ENCODE data around the gene APRT. TPM values are rescaled to one million over a fixed set of nuclear protein-coding genes. Genes with fewer than 3 reads are reported as not detected.
A peak's percentile ranks its signal among the peaks of the same experiment; 100 is the strongest.

APRT gene
- total and polyA plus RNA-seq, 10 of the 15 experiments (the other 5 are each of a cell fraction or from before 2014, with no cell fraction given): 30.6 to 495 (median 166) TPM

DNA sequence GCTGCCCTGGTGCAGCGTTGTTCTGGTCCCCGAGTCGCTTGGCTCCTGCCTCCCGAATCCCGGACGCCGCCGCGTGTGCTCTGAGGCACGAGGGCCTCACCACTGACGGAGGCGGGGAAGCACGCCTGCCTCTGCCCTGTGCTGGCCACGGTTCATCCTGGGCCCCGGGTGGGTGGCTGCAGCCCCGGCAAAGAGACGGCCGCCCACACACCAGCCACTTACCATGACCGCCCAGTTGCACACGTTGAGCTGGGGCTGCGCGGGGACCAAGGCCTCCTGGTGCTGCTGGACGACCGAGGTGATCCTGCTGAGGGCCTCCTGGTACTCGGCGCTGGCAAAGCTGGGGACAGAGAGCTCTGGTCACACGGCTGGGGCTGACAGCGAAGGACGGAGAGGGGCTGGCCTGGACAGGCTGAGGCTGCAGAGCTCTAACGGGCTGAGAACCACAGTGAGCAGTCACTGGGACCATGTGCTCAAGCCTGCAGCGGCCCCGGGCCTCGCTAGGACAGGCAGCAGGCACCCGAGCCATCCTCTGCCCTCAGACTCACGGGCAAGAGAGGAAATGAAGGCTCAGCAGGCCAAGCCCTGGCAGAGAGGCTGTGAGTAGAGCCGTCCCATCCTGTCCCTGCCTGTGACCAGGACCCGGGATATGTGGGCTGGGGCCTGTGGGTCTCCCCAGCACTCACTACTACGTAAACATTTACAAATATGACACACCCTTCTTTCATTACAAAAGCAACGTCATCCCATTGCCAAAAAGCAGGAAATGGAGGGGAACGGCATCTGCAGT is 6.3 kb upstream of the APRT start:
- FAIRE-seq (no peak), DNase-seq (ENCODE audit: low read depth, low spot score) (no peak), ATAC-seq (no peak)
- H3K4me1 ChIP-seq (ENCODE audit: control insufficient read depth, insufficient read depth, low read length): no peaks in the 10 kb centered on the region
- no peaks in the 10 kb centered on the region for H3K79me2 ChIP-seq (ENCODE audit: control insufficient read depth, insufficient read depth, low read length)
- in situ Hi-C loops (cut with MboI) (no loop called here), intact Hi-C loops (cut with micrococcal nuclease; ENCODE audit: unreplicated experiment) (no loop called here)
- H3K4me2 ChIP-seq (ENCODE audit: control insufficient read depth, insufficient read depth): no peak overlapping the region
- H3K27me3 ChIP-seq (replicated peaks in 1 of 2; ENCODE audit: control insufficient read depth in 2 of 2, insufficient read depth in 2 of 2, low read length in 1 of 2): no peaks in the 10 kb centered on the region
- TF ChIP-seq BCL3 (IDR thresholded peaks at IDR 0.05; ENCODE audit: borderline replicate concordance, insufficient read depth, low read depth, low read length, poor library complexity, severe bottlenecking) (peak; percentile 14), BMI1 (IDR thresholded peaks at IDR 0.05; ENCODE audit: borderline replicate concordance) (no peak)
- H2AFZ ChIP-seq (ENCODE audit: control insufficient read depth, low read depth, low read length): no peak overlapping the region
- H3K27ac ChIP-seq (ENCODE audit: control insufficient read depth, insufficient read depth): no peak overlapping the region
- no peaks in the 10 kb centered on the region for H4K20me1 ChIP-seq (ENCODE audit: control insufficient read depth, insufficient read depth)
- ChIA-PET RAD21 (ENCODE audit: unreplicated experiment) (no interaction called here), POLR2A (no interaction called here), SMC1A (ENCODE audit: uncharacterized antibody, unreplicated experiment) (no interaction called here), CTCF (interaction anchor here (1.2 to 1.5 kb wide), 2 partner anchors 39 to 398 kb away, joined by 3 to 6 read pairs; partner anchors contain the start of genes GALNS and TRAPPC2L)
- BruUV-seq (replicated peaks): no TSS peak
- no peak overlapping the region for H3K4me3 ChIP-seq
- no peaks in the 10 kb centered on the region for H3K36me3 ChIP-seq (ENCODE audit: control insufficient read depth in 2 of 2, insufficient read depth in 2 of 2, low read length in 1 of 2)
- no peaks in the 10 kb centered on the region for H3K9me3 ChIP-seq (replicated peaks; ENCODE audit: control insufficient read depth, insufficient read depth, low read length)
- H3K9ac ChIP-seq (ENCODE audit: control insufficient read depth, insufficient read depth, low read length): no peak overlapping the region
- 69% methylated on average over 40 of the region's 40 CpGs for WGBS (ENCODE audit: insufficient coverage, insufficient replicate concordance, low lambda C conversion rate, missing lambda C conversion rate)

Data from GM12878 (cell line).